Hepatocyte (in vitro differentiated cells): ENCODE data around the gene PXMP4. TPM values are rescaled to one million over a fixed set of nuclear protein-coding genes. Genes with fewer than 3 reads are reported as not detected.

Experiments
- DNase-seq: peaks from one replicate; pipeline ENCODE4 v3.0.0-alpha.2; 2016; ENCODE audit warnings: low spot score
- H2AFZ ChIP-seq: fragments of 200-600 bp; sonication (generic); 2 replicates; pipeline ENCODE4 v1.6.0; 2016; ENCODE audit warnings: antibody characterized with exemption, mild to moderate bottlenecking
- H3K27ac ChIP-seq: fragments of 200-600 bp; sonication (generic); 2 replicates; pipeline ENCODE4 v1.5.1; 2016; ENCODE audit warnings: mild to moderate bottlenecking
- H3K27me3 ChIP-seq: fragments of 200-600 bp; sonication (generic); 2 replicates; pipeline ENCODE4 v1.6.1; 2016
- H3K36me3 ChIP-seq: fragments of 200-600 bp; sonication (generic); replicated peaks from 2 replicates; pipeline ENCODE4 v1.5.1; 2016; ENCODE audit warnings: low read depth; ENCODE audit not compliant: insufficient read depth
- H3K4me1 ChIP-seq: fragments of 200-600 bp; sonication (generic); 2 replicates; pipeline ENCODE4 v1.5.1; 2016; ENCODE audit warnings: mild to moderate bottlenecking, moderate library complexity; ENCODE audit not compliant: insufficient read depth
- H3K4me2 ChIP-seq: fragments of 200-600 bp; sonication (generic); 2 replicates; pipeline ENCODE4 v1.6.0; 2016
- H3K4me3 ChIP-seq: fragments of 200-600 bp; sonication (generic); 2 replicates; pipeline ENCODE4 v1.5.1; 2016; ENCODE audit warnings: mild to moderate bottlenecking
- H3K79me2 ChIP-seq: fragments of 200-600 bp; sonication (generic); 2 replicates; pipeline ENCODE4 v1.6.0; 2017; ENCODE audit warnings: mild to moderate bottlenecking
- H3K9me2 ChIP-seq: fragments of 200-600 bp; sonication (generic); replicated peaks from 2 replicates; pipeline ENCODE4 v1.6.0; 2017; ENCODE audit warnings: mild to moderate bottlenecking; ENCODE audit not compliant: insufficient read depth
- H3K9me3 ChIP-seq: fragments of 200-600 bp; sonication (generic); 2 replicates; pipeline ENCODE4 v1.5.1; 2016; ENCODE audit warnings: low read depth, mild to moderate bottlenecking
- H4K20me1 ChIP-seq: fragments of 200-600 bp; sonication (generic); 2 replicates; pipeline ENCODE4 v1.6.0; 2016; ENCODE audit warnings: mild to moderate bottlenecking; ENCODE audit not compliant: insufficient read depth, poor library complexity, severe bottlenecking
- CTCF ChIP-seq: fragments of 200-600 bp; sonication (generic); IDR thresholded peaks from 2 replicates; pipeline ENCODE4 v1.5.1; 2016; ENCODE audit warnings: antibody characterized with exemption, mild to moderate bottlenecking; ENCODE audit not compliant: poor library complexity
- EZH2 ChIP-seq: fragments of 200-600 bp; sonication (generic); IDR thresholded peaks from 2 replicates; pipeline ENCODE4 v1.6.1; 2016; ENCODE audit warnings: antibody characterized with exemption, mild to moderate bottlenecking, borderline replicate concordance
- EZH2phosphoT487 ChIP-seq: fragments of 200-600 bp; sonication (generic); IDR thresholded peaks from one replicate; pipeline ENCODE4 v1.6.1; 2018; ENCODE audit warnings: antibody characterized with exemption, mild to moderate bottlenecking, low read depth, moderate library complexity; ENCODE audit not compliant: unreplicated experiment, severe bottlenecking
- WGBS: methylation state at CpG from one replicate; pipeline ENCODE4 v1.1.6; 2016; ENCODE audit warnings: low lambda C conversion rate; ENCODE audit errors: missing lambda C conversion rate; 5-methylcytosine and 5-hydroxymethylcytosine counted together
- polyA plus RNA-seq: library from polyadenylated mRNA; unstranded; fragments of >200 nt; fragmentation: Nextera tagmentation; extraction: Ambion mirVana; gene quantifications from 2 replicates; pipeline ENCODE4 v1.2.1, GENCODE V29; 2016
- total RNA-seq: library from RNA; depleted of rRNA; stranded (reverse); fragments of >200 nt; gene quantifications from 2 replicates; pipeline ENCODE4 v1.2.3, GENCODE V29; 2014

The PXMP4 gene
- total and polyA plus RNA-seq, 2 experiments from 2014 or later: 4.1 to 4.7 TPM

- H3K4me2 ChIP-seq: no peak overlapping the region
- no peaks in the 10 kb centered on the region for H4K20me1 ChIP-seq
- no peaks in the 10 kb centered on the region for H3K9me3 ChIP-seq
- no peak overlapping the region for H3K27ac ChIP-seq
- DNase-seq: no peak
- H3K9me2 ChIP-seq: no peaks in the 10 kb centered on the region
- H3K27me3 ChIP-seq: no peaks in the 10 kb centered on the region
- H2AFZ ChIP-seq: no peak overlapping the region
- no peak overlapping the region for H3K4me3 ChIP-seq
- no peaks in the 10 kb centered on the region for H3K36me3 ChIP-seq
- no peak for TF ChIP-seq EZH2
- TF ChIP-seq CTCF: no peak
- no peak for TF ChIP-seq EZH2phosphoT487
- 80% methylated on average over 14 of the region's 14 CpGs for WGBS
- no peaks in the 10 kb centered on the region for H3K79me2 ChIP-seq
- no peaks in the 10 kb centered on the region for H3K4me1 ChIP-seq
These were observed 9.2 kb downstream of the PXMP4 start for GRCh38 chr20:33710681-33711445.

- Histone ChIP-seq H2AFZ (no peak overlapping the region), H3K36me3 (no peaks in the 10 kb centered on the region), H4K20me1 (no peaks in the 10 kb centered on the region), H3K27me3 (no peaks in the 10 kb centered on the region), H3K4me1 (no peaks in the 10 kb centered on the region), H3K27ac (no peak overlapping the region), H3K9me3 (no peaks in the 10 kb centered on the region), H3K4me3 (no peak overlapping the region), H3K4me2 (no peak overlapping the region), H3K9me2 (no peaks in the 10 kb centered on the region), H3K79me2 (no peaks in the 10 kb centered on the region)
- WGBS: 84% methylated on average over 13 of the region's 16 CpGs
- TF ChIP-seq CTCF: no peak
- no peak for TF ChIP-seq EZH2phosphoT487
- TF ChIP-seq EZH2: no peak
- no peak for DNase-seq
These were observed 10.1 kb downstream of the PXMP4 start for GRCh38 chr20:33709905-33710541.

- no peak for TF ChIP-seq CTCF
- no peak for TF ChIP-seq EZH2phosphoT487
- no peak for TF ChIP-seq EZH2
- Histone ChIP-seq H3K79me2 (no peaks in the 10 kb centered on the region), H4K20me1 (no peaks in the 10 kb centered on the region), H3K4me3 (no peak overlapping the region), H3K27ac (no peak overlapping the region), H2AFZ (no peak overlapping the region), H3K4me1 (no peaks in the 10 kb centered on the region), H3K4me2 (no peak overlapping the region), H3K36me3 (no peaks in the 10 kb centered on the region), H3K27me3 (no peaks in the 10 kb centered on the region), H3K9me2 (no peaks in the 10 kb centered on the region), H3K9me3 (no peaks in the 10 kb centered on the region)
- WGBS: 83% methylated on average over 1 of the region's 2 CpGs
- no peak for DNase-seq
These were observed 10.7 kb downstream of the PXMP4 start for GRCh38 chr20:33709398-33709797.
